Stimulated activated effector memory CD8-positive, alpha-beta T cell treated with anti-CD3 and anti-CD28 coated beads, Interleukin-12 subunit alpha, Interleukin-12 subunit beta, amount 100 ng/mL, for 72 hours (primary cell): ENCODE data around the gene TEDC2.
A peak's percentile ranks its signal among the peaks of the same experiment; 100 is the strongest.
"Not testable (repeated sequence)": the region's sequence is repeated elsewhere in the genome, so short reads cannot be mapped to it uniquely, and the experiment has no call there.

Experiments used
- ATAC-seq: fragments of 150-1000 bp; cut with Tn5 transposase; 2 replicates; pipeline ENCODE4 v1.10.0; 2021
- DNase-seq, 2 donors: peaks; one replicate each; pipeline ENCODE4 v3.0.0; 2021 to 2022; ENCODE audit warnings: low spot score in 2 of 2
- H3K27ac Mint-ChIP-seq: one replicate; pipeline ENCODE4 v1.8.0; 2022; ENCODE audit warnings: mild to moderate bottlenecking, mixed read lengths
- H3K36me3 Mint-ChIP-seq: one replicate; pipeline ENCODE4 v1.8.0; 2022; ENCODE audit warnings: mild to moderate bottlenecking, mixed read lengths
- H3K4me1 Mint-ChIP-seq: one replicate; pipeline ENCODE4 v1.8.0; 2022; ENCODE audit warnings: mixed read lengths
- H3K4me3 Mint-ChIP-seq: one replicate; pipeline ENCODE4 v1.8.0; 2022; ENCODE audit warnings: mild to moderate bottlenecking, mixed read lengths
- H3K9me3 Mint-ChIP-seq: one replicate; pipeline ENCODE4 v1.8.0; 2022; ENCODE audit warnings: mixed read lengths

Gene TEDC2

GRCh38 chr16:2429771-2430663 is 29.9 kb upstream of the TEDC2 start:
- Mint-ChIP-seq H3K4me3 (peak overlapping the region; percentile 83), H3K36me3 (peaks cover 53% of the 10 kb centered on the region), H3K27ac (no peak overlapping the region), H3K9me3 (no peaks in the 10 kb centered on the region), H3K4me1 (peaks cover 28% of the 10 kb centered on the region)
- DNase-seq (no peak), ATAC-seq (peak; percentile 1)

GRCh38 chr16:2432286-2432685 is 27.6 kb upstream of the TEDC2 start:
- no peak for DNase-seq
- H3K27ac Mint-ChIP-seq: no peak overlapping the region
- no peak overlapping the region for H3K4me3 Mint-ChIP-seq
- peaks cover 74% of the 10 kb centered on the region for H3K36me3 Mint-ChIP-seq
- no peak for ATAC-seq
- peaks cover 25% of the 10 kb centered on the region for H3K4me1 Mint-ChIP-seq
- H3K9me3 Mint-ChIP-seq: no peaks in the 10 kb centered on the region

GRCh38 chr16:2432801-2433505 is 27.0 kb upstream of the TEDC2 start:
- H3K4me3 Mint-ChIP-seq: no peak overlapping the region
- peaks cover 19% of the 10 kb centered on the region for H3K4me1 Mint-ChIP-seq
- no peaks in the 10 kb centered on the region for H3K9me3 Mint-ChIP-seq
- DNase-seq (no peak), ATAC-seq (no peak)
- no peak overlapping the region for H3K27ac Mint-ChIP-seq
- H3K36me3 Mint-ChIP-seq: peaks cover 80% of the 10 kb centered on the region

GRCh38 chr16:2435236-2435635 is 24.7 kb upstream of the TEDC2 start:
- DNase-seq, ATAC-seq, H3K4me3 Mint-ChIP-seq, H3K27ac Mint-ChIP-seq, H3K9me3 Mint-ChIP-seq: not testable (repeated sequence)
- Mint-ChIP-seq H3K4me1 (peaks cover 15% of the 10 kb centered on the region), H3K36me3 (peaks cover 96% of the 10 kb centered on the region)

- Mint-ChIP-seq H3K36me3 (peaks cover 96% of the 10 kb centered on the region), H3K27ac (no peak overlapping the region), H3K4me3 (no peak overlapping the region), H3K9me3 (no peaks in the 10 kb centered on the region), H3K4me1 (peaks cover 9% of the 10 kb centered on the region)
- no peak for DNase-seq
- ATAC-seq: no peak
These were observed 23.8 kb upstream of the TEDC2 start for GRCh38 chr16:2436110-2436509.

GRCh38 chr16:2437032-2437790 is 22.7 kb upstream of the TEDC2 start:
- peaks cover 9% of the 10 kb centered on the region for H3K4me1 Mint-ChIP-seq
- ATAC-seq (no peak), DNase-seq (no peak)
- no peak overlapping the region for H3K4me3 Mint-ChIP-seq
- H3K27ac Mint-ChIP-seq: no peak overlapping the region
- no peaks in the 10 kb centered on the region for H3K9me3 Mint-ChIP-seq
- peaks cover 88% of the 10 kb centered on the region for H3K36me3 Mint-ChIP-seq

- no peaks in the 10 kb centered on the region for H3K9me3 Mint-ChIP-seq
- H3K4me3 Mint-ChIP-seq: no peak overlapping the region
- ATAC-seq: no peak
- no peak for DNase-seq
- H3K4me1 Mint-ChIP-seq: peaks cover 9% of the 10 kb centered on the region
- peaks cover 81% of the 10 kb centered on the region for H3K36me3 Mint-ChIP-seq
- no peak overlapping the region for H3K27ac Mint-ChIP-seq
These were observed 21.8 kb upstream of the TEDC2 start for GRCh38 chr16:2438121-2438520.

- Mint-ChIP-seq H3K27ac (peak overlapping the region; percentile 52), H3K9me3 (no peaks in the 10 kb centered on the region), H3K36me3 (peaks cover 82% of the 10 kb centered on the region), H3K4me3 (no peak overlapping the region), H3K4me1 (peaks cover 9% of the 10 kb centered on the region)
- ATAC-seq: peak; percentile 36
- no peak for DNase-seq
These were observed 20.3 kb upstream of the TEDC2 start for GRCh38 chr16:2439598-2439997.

GRCh38 chr16:2441143-2441804 is 18.6 kb upstream of the TEDC2 start:
- not testable (repeated sequence) for H3K9me3 Mint-ChIP-seq, ATAC-seq, H3K4me1 Mint-ChIP-seq, DNase-seq, H3K4me3 Mint-ChIP-seq, H3K27ac Mint-ChIP-seq
- peaks cover 84% of the 10 kb centered on the region for H3K36me3 Mint-ChIP-seq

- Mint-ChIP-seq H3K9me3 (no peaks in the 10 kb centered on the region), H3K36me3 (peaks cover 83% of the 10 kb centered on the region), H3K4me3 (no peak overlapping the region), H3K27ac (no peak overlapping the region), H3K4me1 (peaks cover 9% of the 10 kb centered on the region)
- ATAC-seq (no peak), DNase-seq (no peak)
These were observed 16.4 kb upstream of the TEDC2 start for GRCh38 chr16:2443555-2443954.

- H3K9me3 Mint-ChIP-seq: no peaks in the 10 kb centered on the region
- ATAC-seq (no peak), DNase-seq (no peak)
- H3K4me1 Mint-ChIP-seq: no peaks in the 10 kb centered on the region
- H3K36me3 Mint-ChIP-seq: peaks cover 86% of the 10 kb centered on the region
- H3K27ac Mint-ChIP-seq: no peak overlapping the region
- no peak overlapping the region for H3K4me3 Mint-ChIP-seq
These were observed 11.9 kb upstream of the TEDC2 start for GRCh38 chr16:2447920-2448583.

GRCh38 chr16:2449118-2449517 is 10.8 kb upstream of the TEDC2 start:
- Mint-ChIP-seq H3K27ac (no peak overlapping the region), H3K36me3 (peaks cover 82% of the 10 kb centered on the region), H3K4me3 (no peak overlapping the region), H3K4me1 (no peaks in the 10 kb centered on the region), H3K9me3 (no peaks in the 10 kb centered on the region)
- DNase-seq (no peak), ATAC-seq (no peak)

GRCh38 chr16:2450535-2450934 is 9.4 kb upstream of the TEDC2 start:
- no peaks in the 10 kb centered on the region for H3K4me1 Mint-ChIP-seq
- peaks cover 81% of the 10 kb centered on the region for H3K36me3 Mint-ChIP-seq
- no peaks in the 10 kb centered on the region for H3K9me3 Mint-ChIP-seq
- no peak for DNase-seq
- no peak overlapping the region for H3K27ac Mint-ChIP-seq
- no peak for ATAC-seq
- no peak overlapping the region for H3K4me3 Mint-ChIP-seq

- DNase-seq: no peak
- Mint-ChIP-seq H3K36me3 (peaks cover 81% of the 10 kb centered on the region), H3K4me1 (no peaks in the 10 kb centered on the region), H3K9me3 (no peaks in the 10 kb centered on the region), H3K4me3 (no peak overlapping the region), H3K27ac (no peak overlapping the region)
- ATAC-seq: no peak
These were observed 8.9 kb upstream of the TEDC2 start for GRCh38 chr16:2450975-2451381.
